ENCODE data around the gene TINAGL1.

The TINAGL1 gene

DNA sequence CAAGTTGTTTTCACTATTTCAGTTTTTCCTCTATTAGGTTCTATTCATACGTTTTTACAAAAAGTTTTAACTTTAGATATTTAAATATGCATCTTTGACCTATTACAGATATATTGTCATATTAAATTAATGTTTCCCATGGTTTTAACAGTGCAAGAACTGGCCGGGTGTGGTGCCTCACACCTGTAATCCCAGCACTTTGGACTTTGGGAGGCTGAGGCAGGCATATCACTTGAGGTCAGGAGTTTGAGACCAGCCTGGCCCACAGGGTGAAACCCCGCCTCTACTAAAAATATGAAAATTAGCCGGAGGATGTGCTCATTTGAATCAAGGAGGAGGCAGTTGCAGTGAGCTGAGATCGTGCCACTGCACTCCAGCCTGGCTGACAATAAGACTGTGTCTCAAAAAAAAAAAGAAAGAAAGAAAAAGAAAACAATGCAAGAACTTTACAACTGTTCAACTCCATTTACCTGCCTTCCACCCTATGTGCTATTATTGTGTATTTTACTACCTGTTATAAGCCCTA lies 19.8 kb upstream of the TINAGL1 start:
- Histone ChIP-seq H3K9me2 (replicated peaks; ENCODE audit: insufficient read depth, low read length) (no peaks in the 10 kb centered on the region), H2AFZ (ENCODE audit: low read length) (no peak overlapping the region), H3K4me2 (ENCODE audit: low read depth, low read length) (no peak overlapping the region), H3K27ac (ENCODE audit: low read length) (no peak overlapping the region), H3K9me3 (replicated peaks; ENCODE audit: insufficient read depth, low read length) (no peaks in the 10 kb centered on the region), H3F3A (ENCODE audit: insufficient read depth, low read length) (no peaks in the 10 kb centered on the region), H3K79me2 (ENCODE audit: low read length) (no peaks in the 10 kb centered on the region), H3K9ac (ENCODE audit: low read length) (no peak overlapping the region), H3K4me1 (ENCODE audit: low read length) (no peaks in the 10 kb centered on the region), H3K36me3 (replicated peaks; ENCODE audit: insufficient read depth, low read length) (no peaks in the 10 kb centered on the region), H3K4me3 (ENCODE audit: low read length) (no peak overlapping the region), H4K20me1 (ENCODE audit: insufficient read depth, low read length) (no peaks in the 10 kb centered on the region), H3K27me3 (replicated peaks; ENCODE audit: insufficient read depth, low read length) (no peaks in the 10 kb centered on the region)
- no peak for DNase-seq
- TF ChIP-seq EZH2phosphoT487 (IDR thresholded peaks at IDR 0.05; ENCODE audit: low read length) (no peak), EZH2 (optimal IDR thresholded peaks at IDR 0.05; ENCODE audit: low read depth, low read length) (no peak)
- TF ChIP-seq, protein P1, sequence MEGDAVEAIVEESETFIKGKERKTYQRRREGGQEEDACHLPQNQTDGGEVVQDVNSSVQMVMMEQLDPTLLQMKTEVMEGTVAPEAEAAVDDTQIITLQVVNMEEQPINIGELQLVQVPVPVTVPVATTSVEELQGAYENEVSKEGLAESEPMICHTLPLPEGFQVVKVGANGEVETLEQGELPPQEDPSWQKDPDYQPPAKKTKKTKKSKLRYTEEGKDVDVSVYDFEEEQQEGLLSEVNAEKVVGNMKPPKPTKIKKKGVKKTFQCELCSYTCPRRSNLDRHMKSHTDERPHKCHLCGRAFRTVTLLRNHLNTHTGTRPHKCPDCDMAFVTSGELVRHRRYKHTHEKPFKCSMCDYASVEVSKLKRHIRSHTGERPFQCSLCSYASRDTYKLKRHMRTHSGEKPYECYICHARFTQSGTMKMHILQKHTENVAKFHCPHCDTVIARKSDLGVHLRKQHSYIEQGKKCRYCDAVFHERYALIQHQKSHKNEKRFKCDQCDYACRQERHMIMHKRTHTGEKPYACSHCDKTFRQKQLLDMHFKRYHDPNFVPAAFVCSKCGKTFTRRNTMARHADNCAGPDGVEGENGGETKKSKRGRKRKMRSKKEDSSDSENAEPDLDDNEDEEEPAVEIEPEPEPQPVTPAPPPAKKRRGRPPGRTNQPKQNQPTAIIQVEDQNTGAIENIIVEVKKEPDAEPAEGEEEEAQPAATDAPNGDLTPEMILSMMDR (IDR thresholded peaks at IDR 0.05; ENCODE audit: low read length), result no peak

- H4K20me1 ChIP-seq (ENCODE audit: insufficient read depth, low read length), result no peaks in the 10 kb centered on the region
- DNase-seq, result no peak
- no peak for TF ChIP-seq EZH2 (optimal IDR thresholded peaks at IDR 0.05; ENCODE audit: low read depth, low read length)
- TF ChIP-seq, protein P1 (IDR thresholded peaks at IDR 0.05; ENCODE audit: low read length), result no peak
- TF ChIP-seq EZH2phosphoT487 (IDR thresholded peaks at IDR 0.05; ENCODE audit: low read length), result no peak
Measured at GRCh38 chr1:31559715-31560114, 16.6 kb upstream of the TINAGL1 start.

DNA sequence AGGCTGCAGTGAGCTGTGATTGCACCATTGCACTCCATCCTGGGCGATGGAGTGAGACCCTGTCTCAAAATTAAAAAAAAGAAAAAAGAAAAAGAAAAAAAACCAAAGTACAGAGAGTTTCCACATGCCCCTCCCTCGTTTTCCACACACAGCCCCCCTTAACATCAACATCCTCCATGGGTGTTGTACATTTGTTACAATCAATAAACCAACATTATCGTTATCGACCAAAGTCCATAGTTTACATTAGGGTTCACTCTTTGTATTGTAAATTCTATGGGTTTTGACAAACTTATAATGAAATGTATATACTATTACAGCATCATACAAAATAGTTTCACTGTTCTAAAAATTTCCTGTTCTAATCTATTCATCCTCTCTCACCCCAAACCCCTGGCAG lies 15.9 kb upstream of the TINAGL1 start:
- Histone ChIP-seq H3K79me2 (ENCODE audit: low read length) (no peaks in the 10 kb centered on the region), H3K36me3 (replicated peaks; ENCODE audit: insufficient read depth, low read length) (no peaks in the 10 kb centered on the region), H3K27ac (ENCODE audit: low read length) (no peak overlapping the region), H3K4me1 (ENCODE audit: low read length) (no peaks in the 10 kb centered on the region), H3K9ac (ENCODE audit: low read length) (no peak overlapping the region), H4K20me1 (ENCODE audit: insufficient read depth, low read length) (no peaks in the 10 kb centered on the region), H3K27me3 (replicated peaks; ENCODE audit: insufficient read depth, low read length) (no peaks in the 10 kb centered on the region), H3K9me3 (replicated peaks; ENCODE audit: insufficient read depth, low read length) (no peaks in the 10 kb centered on the region), H2AFZ (ENCODE audit: low read length) (no peak overlapping the region), H3K4me2 (ENCODE audit: low read depth, low read length) (no peak overlapping the region), H3K4me3 (ENCODE audit: low read length) (no peak overlapping the region), H3K9me2 (replicated peaks; ENCODE audit: insufficient read depth, low read length) (no peaks in the 10 kb centered on the region), H3F3A (ENCODE audit: insufficient read depth, low read length) (no peaks in the 10 kb centered on the region)
- TF ChIP-seq, protein P1 (IDR thresholded peaks at IDR 0.05; ENCODE audit: low read length), result no peak
- TF ChIP-seq EZH2phosphoT487 (IDR thresholded peaks at IDR 0.05; ENCODE audit: low read length), result no peak
- TF ChIP-seq EZH2 (optimal IDR thresholded peaks at IDR 0.05; ENCODE audit: low read depth, low read length), result no peak
- DNase-seq, result no peak

More at GRCh38 chr1:31559715-31560114, 16.6 kb upstream of the TINAGL1 start:
- H3K9me2 ChIP-seq (replicated peaks; ENCODE audit: insufficient read depth, low read length), result no peaks in the 10 kb centered on the region
- no peaks in the 10 kb centered on the region for H3K9me3 ChIP-seq (replicated peaks; ENCODE audit: insufficient read depth, low read length)
- H3K27ac ChIP-seq (ENCODE audit: low read length), result no peak overlapping the region
- no peak overlapping the region for H3K4me2 ChIP-seq (ENCODE audit: low read depth, low read length)
- no peak overlapping the region for H3K9ac ChIP-seq (ENCODE audit: low read length)
- H3K4me3 ChIP-seq (ENCODE audit: low read length), result no peak overlapping the region
- no peaks in the 10 kb centered on the region for H3K4me1 ChIP-seq (ENCODE audit: low read length)
- no peaks in the 10 kb centered on the region for H3K36me3 ChIP-seq (replicated peaks; ENCODE audit: insufficient read depth, low read length)
- H2AFZ ChIP-seq (ENCODE audit: low read length), result no peak overlapping the region
- H3K79me2 ChIP-seq (ENCODE audit: low read length), result no peaks in the 10 kb centered on the region
- H3F3A ChIP-seq (ENCODE audit: insufficient read depth, low read length), result no peaks in the 10 kb centered on the region
- H3K27me3 ChIP-seq (replicated peaks; ENCODE audit: insufficient read depth, low read length), result no peaks in the 10 kb centered on the region
